ENCODE measurements around the gene POU2F2.
"Not testable (repeated sequence)": the region's sequence is repeated elsewhere in the genome, so short reads cannot be mapped to it uniquely, and the experiment has no call there.

Gene POU2F2

GRCh38 chr19:42124386-42124901 lies 7.8 kb downstream of the POU2F2 start:
- DNase-seq = no peak

DNA sequence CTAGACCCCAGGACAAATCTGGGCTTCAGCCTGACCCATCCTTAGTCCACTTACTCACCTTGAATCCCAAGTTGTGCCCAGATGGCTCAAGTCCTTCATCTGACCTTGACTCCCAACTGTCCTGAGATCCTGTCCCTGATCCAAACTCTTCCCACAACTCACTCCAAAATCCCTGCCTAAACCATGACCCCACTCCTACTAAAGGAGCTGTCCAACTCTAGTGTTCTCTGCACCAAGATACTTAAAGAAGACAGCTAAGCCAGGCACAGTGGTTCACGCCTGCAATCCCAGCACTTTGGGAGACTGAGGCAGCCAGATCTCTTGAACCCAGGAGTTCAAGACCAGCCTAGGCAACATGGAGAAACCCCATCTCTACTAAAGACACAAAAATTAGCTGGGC lies 8.5 kb downstream of the POU2F2 start:
- DNase-seq = no peak

DNA sequence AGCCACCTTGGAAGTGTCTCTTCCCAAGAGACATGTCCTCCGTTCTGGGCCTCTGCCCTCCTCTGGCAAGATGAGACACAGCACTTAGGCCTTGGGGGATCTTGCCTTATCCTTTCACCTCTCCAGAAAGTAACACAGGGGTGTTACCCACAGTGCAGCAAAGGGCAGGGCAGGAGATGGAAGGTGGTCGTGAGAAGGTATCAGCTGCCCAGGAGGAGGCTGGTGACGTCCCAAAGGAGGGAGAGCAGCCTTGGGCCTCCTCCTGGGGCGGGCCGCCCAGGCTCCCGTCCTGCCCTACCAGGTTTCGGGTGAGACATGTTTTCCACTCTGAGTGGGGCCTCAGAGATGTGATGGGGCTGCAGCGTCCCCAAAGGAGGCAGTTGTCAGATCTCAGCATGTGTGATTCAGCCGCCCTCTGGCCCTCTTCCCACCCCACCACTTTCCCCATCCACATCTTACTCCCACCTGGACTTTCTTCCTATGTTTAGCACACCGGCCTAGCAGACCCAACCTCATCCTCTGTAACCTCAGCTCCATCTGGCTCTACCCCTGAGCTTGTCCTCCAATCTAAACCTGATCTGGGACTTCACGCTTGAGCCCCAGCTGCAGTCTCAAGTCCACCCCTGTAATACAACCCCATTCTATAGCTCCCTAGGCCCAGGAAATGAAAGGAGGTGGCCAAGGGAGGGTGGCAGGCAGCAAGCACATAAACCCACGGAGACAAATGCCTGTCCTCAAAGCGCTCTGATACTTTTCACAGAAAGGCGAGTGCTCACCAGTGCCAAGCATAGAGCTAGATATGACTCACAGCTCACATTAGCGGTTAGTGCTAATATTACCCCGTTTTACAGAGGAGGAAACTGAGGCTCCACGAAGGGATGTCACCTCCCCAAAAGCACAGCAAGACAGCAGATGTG lies 9.3 kb downstream of the POU2F2 start:
- peak; percentile 80 for DNase-seq

DNA sequence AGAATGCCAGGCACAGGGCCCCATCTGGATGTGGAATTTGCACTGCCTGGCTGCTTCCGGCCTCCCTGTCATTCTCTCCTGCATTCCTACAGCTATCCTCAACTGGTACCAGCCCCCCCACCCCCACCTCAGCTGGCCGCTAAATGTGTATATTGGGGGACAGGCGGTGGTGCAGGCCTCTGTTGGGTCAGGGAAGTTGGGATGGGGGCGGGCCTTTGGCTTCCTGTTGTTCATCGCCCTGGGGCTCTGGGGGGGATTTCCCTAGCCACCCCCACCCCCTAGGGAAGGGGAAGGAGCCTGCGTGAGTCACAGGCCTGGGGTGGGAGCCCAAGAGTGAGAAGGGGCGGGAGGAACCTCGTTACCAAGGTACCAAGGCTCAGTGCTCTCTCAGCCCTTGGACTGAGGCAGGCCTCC lies 10.6 kb downstream of the POU2F2 start:
- DNase-seq = peak; percentile 91

DNA sequence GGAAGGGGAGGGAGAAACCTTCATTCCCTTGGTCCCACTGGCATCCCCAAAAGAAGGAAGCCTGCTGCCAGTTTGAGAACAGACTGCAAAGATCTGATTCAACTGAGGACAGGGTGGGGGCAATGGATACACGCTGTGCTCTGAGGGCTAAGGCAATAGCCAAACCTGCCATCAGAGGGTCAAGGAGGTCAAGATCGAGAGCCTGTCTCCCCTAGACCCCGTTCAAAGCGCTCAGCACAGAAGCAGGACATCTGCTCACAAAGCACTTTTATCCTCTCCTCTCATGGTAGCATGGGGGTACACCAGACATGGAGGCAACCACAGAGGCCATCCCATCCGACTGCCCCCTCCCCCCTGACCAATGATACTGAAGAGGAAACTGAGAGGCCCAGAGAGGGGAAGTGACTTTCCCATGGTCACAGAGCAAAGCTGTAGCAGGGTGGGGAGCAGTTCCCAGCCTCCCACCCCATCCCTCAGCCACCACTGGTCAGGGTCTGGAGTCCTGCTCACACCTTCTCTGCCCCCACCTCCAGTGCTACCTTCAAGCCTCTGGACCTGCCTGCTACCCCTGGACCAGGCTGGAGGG lies 11.1 kb downstream of the POU2F2 start:
- peak; percentile 40 for DNase-seq

GRCh38 chr19:42120276-42120980 lies 11.8 kb downstream of the POU2F2 start:
- DNase-seq = no peak

GRCh38 chr19:42117076-42117475 lies 15.2 kb downstream of the POU2F2 start:
- no peak for DNase-seq

- DNase-seq = no peak
Measured at GRCh38 chr19:42116308-42117075, 15.8 kb downstream of the POU2F2 start.

GRCh38 chr19:42115705-42116104 lies 16.5 kb downstream of the POU2F2 start:
- no peak for DNase-seq

DNA sequence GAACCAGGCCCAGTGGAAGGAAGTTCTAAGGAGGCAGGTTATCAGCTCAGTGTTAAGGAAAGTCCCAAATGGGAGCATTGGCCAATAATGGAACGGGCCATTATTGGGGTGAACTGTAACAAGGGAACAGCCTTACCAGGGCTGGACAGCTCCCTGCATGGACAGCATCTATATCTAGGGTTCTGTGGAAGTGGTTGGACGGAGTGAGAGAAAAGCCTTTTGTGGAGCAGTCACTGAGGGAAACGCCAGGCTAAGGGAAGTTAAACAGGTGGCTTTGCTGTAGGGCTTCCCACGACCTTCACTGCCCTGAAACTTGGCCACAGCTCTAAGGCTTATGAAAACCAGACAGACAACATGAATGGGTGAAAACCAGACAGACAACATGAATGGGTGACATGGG lies 17.0 kb downstream of the POU2F2 start:
- DNase-seq = no peak

DNA sequence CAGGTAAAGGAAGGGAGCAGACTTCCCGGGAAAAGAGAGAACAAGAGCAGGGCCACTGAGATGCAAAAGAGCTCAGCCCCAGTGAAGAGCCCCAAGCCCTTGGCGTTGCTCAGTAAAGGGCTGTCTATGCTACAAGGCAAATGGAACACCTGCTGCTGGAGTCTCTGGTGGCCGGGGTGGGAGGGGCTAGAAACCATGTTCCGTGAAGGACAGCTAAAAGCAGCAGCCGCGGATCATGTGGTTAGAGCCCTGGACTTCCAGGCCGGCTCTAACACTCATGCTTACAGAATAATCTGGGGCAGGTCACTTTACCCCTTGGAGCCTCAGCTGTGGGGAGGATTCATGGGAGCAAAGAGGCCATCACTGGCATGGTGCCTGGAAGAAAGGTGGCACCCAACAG lies 17.8 kb downstream of the POU2F2 start:
- no peak for DNase-seq

DNA sequence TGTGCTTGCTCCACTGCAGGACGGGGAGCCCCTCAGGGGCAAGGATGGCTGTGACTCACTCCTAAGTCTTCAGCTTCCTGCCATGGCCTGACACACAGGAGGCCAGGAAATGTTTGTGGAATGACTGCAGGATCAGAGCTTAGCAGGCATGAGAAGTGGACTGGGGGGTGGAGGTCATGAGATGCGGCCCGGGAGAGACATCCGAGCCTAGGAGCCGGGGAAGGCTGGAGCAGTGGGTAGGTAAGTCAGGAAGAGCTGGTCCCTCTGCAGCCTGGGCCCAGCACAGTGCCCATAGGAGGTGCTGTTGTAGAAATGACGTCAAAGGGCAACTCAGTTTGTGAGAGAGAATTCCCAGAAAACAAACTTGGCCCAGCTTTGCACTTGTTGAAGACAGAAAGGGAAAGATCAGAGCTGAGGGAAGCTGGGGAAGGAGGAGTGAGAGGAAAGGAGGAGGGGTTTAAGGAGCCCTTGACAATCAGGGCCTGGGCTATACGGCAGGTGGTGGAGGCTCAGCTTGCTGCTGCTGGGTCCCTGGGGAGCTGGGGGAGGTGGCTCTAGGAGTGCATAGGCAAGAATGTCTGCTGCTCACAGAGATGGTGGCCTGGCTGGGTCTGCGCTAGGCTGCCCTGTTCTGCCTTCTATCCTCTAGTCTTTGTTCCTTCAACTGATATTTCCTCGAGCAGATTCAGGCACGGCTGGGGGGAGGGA lies 18.5 kb downstream of the POU2F2 start:
- DNase-seq = no peak

DNA sequence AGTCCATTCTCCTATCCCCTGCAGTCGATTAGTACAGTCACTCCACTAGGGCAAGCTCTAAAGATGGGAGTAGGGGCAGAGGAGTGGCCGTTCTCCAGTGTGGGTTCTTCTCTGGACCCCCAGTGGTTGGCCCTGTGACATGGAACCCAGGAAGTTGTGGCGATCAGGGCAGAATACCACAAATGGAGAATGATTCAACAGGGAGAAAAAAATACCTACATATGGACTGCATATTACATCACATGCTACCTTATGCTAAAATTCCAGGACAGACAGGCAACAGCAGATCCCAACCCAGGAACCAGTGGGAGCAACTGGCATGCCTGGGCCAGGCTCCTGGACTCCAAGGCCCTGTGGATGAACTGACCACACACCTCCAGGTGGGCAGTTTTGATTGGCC lies 20.4 kb downstream of the POU2F2 start:
- no peak for DNase-seq

- no peak for DNase-seq
Measured at GRCh38 chr19:42111384-42111783, 20.9 kb downstream of the POU2F2 start.

GRCh38 chr19:42110658-42111057 lies 21.6 kb downstream of the POU2F2 start:
- no peak for DNase-seq

- no peak for DNase-seq
Measured at GRCh38 chr19:42109896-42110295, 22.4 kb downstream of the POU2F2 start.

DNA sequence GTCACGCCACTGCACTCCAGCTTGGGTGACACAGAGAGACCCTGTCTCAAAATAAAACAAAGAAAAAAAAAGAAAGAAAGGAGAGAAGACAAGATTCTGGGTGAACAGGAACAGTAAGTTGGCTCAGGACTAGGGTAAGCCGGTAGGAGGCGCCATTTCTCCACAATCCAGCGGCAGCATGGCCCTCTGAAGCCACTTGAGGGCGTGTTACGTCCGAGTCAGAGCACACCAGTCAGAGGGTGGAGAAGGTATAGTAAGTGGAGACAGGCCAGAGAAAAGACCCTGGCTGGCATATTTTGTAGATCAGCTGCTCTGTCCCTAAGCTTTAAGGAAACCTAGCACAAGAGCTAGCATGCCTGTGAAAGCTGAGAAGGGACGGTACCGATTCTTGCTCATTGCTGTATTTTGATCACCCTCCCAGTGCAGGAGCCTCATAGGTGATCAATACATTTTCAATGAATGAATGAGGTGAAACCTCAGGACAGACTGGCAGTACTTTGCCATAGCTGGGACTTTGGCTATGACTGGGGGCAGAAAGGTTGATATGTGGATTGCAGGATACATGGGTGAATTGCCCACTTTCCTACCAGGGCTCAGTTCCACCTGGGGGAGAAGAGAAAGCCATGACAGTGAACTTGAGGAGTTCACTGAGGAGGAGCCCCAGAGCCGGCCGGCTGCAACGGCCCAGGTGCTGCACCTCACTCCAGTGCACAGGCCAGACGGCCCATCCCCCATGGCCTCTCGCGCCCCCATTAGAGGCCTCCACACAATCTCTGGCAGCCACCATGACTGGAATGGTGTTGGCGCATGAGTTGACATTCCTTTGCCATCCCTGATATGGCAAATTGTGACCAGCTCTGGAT lies 23.5 kb downstream of the POU2F2 start:
- DNase-seq = peak; percentile 93

DNA sequence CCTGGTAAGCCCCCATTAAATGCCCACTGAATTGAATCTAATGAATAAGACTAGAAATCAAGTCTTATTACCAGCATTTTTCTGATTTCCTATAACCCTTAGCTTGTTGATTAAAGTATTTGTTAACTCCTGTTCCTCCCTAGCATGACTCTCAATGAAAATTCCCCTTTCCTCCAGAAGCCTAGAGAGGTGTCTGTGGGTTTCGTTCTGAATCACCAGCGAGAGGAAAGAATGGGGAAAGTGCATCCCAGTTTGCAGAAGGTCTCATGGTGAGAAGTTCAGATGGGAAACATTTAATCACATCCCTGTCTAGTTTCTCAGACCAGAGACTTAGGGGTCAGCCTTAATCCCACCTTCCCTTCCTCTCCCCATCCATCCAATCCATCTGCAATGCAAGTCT lies 26.9 kb downstream of the POU2F2 start:
- no peak for DNase-seq

- no peak for DNase-seq
Measured at GRCh38 chr19:42102877-42103276, 29.4 kb downstream of the POU2F2 start.

DNA sequence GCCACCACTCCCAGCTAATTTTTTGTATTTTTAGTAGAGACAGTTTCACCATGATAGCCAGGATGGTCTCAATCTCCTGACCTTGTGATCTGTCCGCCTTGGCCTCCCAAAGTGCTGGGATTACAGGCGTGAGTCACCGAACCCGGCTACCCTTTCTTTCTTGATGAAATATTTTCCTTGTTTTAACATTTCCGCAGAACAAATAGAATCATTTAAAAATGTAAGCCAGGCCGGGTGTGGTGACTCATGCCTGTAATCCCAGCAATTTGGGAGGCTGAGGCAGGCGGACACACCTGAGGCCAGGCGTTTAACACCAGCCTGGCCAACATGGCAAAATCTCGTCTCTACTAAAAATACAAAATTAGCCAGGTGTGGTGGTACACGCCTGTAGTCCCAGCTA lies 32.0 kb downstream of the POU2F2 start:
- not testable (repeated sequence) for DNase-seq

- DNase-seq = no peak
Measured at GRCh38 chr19:42099336-42099925, 32.8 kb downstream of the POU2F2 start.

Measured in activated CD4-positive, alpha-beta T cell treated with anti-CD3 and anti-CD28 coated beads, Interleukin-10, Interleukin-2, amounts not matched to agents 100 ng/mL and 50 ng/mL, durations not matched to agents 16 hours and 8 hours (primary cell).